ENCODE data around the gene VWA8. TPM values are rescaled to one million over a fixed set of nuclear protein-coding genes. Genes with fewer than 3 reads are reported as not detected.

VWA8 gene
- total and polyA plus RNA-seq, 2 of the 8 experiments (the other 6 are each of a cell fraction or from before 2014, with no cell fraction given) = 5.9 to 19.6 TPM

GRCh38 chr13:41550276-41550675 is 410.6 kb downstream of the VWA8 start (continued):
- TF ChIP-seq HDAC6 (IDR thresholded peaks at IDR 0.05; ENCODE audit: low read depth, low read length) (no peak), YY1 (IDR thresholded peaks at IDR 0.05; ENCODE audit: low read depth, low read length) (no peak), BCL11A (IDR thresholded peaks at IDR 0.05; ENCODE audit: low read depth in 2 of 2, low read length in 2 of 2) (no peak)
